GM15510 (cell line): ENCODE data around the gene TRRAP.

Experiments
- POLR2A ChIP-seq: IDR thresholded peaks from 3 replicates; pipeline ENCODE4 v1.6.1; 2011; ENCODE audit warnings: borderline replicate concordance; ENCODE audit not compliant: insufficient read length; ENCODE audit errors: extremely low read depth

TRRAP gene

DNA sequence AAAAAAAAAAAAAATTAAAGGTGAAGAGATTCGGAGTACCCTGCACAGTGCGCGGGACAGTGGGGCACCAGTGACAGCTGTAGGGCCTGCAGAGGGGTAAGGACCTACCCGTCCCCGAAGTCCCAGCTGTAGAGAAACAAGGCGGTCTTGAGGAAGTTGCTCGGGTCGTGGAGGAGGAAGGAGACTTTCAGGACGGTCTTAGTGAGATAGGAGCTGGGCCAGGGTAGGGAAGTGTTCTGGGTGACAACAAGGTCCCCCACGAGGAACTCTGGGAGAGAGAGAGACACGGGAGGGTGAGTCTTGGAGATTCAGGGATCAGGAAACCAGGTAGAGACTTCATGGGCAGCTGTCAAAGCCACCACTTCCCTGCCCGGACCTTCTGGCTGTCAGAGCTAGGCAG lies 18.3 kb upstream of the TRRAP start:
- no peak for TF ChIP-seq POLR2A

GRCh38 chr7:98862203-98862602 lies 16.1 kb upstream of the TRRAP start:
- no peak for TF ChIP-seq POLR2A

GRCh38 chr7:98862716-98863420 lies 15.5 kb upstream of the TRRAP start:
- TF ChIP-seq POLR2A = no peak

GRCh38 chr7:98863601-98864000 lies 14.7 kb upstream of the TRRAP start:
- no peak for TF ChIP-seq POLR2A

- no peak for TF ChIP-seq POLR2A
These were observed 13.4 kb upstream of the TRRAP start for GRCh38 chr7:98864731-98865453.

DNA sequence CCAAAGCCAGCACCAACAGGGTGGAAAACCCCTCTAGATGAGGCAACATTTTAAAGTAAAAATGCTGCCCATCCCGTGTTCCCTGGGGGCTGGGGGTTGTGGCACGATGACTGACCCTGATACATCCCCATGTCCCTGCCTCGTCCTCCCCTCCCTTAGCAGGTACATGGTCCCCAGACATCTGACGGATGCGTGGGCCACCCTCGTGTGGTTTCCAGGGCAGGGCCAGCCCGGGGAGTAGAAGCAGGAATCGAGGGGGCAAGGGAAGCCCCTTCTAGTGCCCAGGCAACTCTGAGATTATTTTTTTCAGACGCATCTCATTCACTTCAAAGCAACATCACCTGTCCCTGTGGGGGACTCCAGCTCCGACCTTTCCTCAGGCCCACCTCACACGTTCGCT lies 12.0 kb upstream of the TRRAP start:
- no peak for TF ChIP-seq POLR2A

DNA sequence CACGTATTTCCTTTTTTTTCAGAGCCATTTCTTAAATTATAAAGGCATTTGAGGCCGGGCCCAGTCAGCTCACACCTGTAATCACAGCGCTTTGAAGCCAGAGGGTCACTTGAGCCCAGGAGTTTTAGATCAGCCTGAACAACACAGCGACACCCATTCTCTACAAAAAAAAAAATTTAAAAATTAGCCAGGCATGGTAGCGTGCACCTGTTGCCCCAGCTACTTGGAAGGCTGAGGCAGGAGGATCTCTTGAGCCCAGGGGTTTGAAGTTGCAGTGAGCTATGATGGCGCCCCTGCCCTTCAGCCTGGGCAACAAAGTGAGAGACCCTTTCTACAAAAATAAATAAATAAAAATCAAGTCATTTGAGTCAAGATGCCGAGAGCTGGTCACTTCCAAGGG lies 11.6 kb upstream of the TRRAP start:
- no peak for TF ChIP-seq POLR2A

GRCh38 chr7:98868450-98868849 lies 9.9 kb upstream of the TRRAP start:
- TF ChIP-seq POLR2A = no peak

DNA sequence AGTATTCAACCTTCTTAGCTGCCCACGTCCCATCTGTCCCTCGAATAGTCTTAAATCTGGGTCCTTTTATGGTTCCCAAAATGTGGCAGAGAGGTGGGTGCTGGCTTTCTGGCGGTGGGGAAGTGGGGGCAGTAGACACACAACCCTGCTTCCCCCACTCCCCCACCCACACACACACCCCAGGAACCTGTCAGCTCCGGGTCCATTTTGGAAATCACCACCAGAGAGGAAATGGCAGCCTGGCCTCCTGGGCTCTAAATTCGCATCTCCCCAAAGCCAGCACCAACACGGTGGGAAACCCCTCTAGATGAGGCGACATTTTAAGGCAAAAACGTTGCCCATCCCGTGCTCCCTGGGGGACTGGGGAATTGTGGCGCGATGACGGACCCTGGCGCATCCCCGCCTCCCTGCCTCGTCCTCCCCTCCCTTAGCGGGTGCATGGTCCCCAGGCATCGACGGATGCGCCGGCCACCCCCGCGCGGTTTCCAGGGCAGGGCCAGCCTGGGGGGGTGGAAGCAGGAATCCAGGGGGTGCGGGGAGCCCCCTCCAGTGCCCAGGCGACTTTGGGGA lies 9.2 kb upstream of the TRRAP start:
- no peak for TF ChIP-seq POLR2A

DNA sequence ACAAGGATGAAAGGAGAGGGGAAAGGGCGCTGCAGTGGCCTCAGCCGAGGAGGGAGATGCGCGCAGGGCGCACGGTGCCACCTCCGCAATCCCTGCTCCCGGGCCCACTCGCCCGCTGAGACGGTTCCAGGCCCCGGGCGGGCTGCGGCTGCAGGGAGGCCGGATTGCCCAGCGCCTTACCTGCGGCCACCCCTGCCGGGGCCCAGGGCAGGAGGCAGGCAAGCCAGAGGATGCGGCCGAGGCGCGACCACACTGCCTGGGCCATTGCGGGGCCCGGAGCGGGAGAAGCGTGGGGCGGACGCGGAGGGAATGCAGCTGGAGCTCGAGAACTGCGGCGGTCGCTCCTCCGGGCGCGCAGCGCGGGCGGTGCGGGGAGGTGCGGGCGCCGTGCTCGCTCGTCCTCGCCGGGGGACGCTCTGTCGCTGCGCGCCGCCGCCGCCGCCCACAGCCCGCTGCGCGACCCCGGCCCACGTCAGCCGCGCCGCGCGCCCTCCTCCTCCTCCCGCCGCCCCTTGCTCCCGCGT lies 8.7 kb upstream of the TRRAP start, which contains the start of gene TMEM130:
TSS of gene TMEM130 (minus strand) at position 418 of the 524 bp plus-strand sequence. CDS start at position 265, 153 bp downstream.
- no peak for TF ChIP-seq POLR2A

- no peak for TF ChIP-seq POLR2A
These were observed 8.1 kb upstream of the TRRAP start for GRCh38 chr7:98870121-98870651.

DNA sequence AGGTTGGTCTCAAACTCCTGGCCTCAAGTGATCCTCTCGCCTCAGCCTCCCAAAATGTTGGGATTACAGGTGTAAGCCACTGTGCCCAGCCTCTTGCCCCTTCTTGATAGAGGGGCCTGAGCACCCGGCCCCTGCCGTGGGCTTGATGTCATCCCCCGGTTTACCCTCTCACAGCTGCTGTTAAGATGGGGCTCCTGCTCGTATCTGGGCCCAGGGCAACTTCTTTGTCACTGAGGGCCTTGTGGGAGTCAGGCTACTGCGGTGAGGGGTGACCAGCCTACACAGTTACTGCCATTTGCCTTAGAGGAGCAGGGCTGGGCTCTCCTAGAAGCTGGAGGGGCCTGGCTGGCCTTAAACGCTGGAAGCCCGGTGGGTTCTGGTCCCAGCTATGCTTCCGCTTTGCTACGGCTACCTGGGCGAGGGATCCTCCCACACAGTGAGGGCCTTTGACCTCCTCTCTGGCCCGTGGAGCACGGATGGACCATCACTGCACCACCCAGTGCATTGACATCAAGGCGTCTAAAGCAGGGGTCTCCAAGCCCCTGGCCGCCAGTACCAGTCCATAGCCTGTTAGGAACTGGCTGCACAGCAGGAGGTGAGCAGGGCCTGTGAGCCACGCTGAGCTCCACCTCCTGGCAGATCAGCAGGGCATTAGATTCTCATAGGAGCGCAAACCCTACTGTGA lies 7.4 kb upstream of the TRRAP start:
- TF ChIP-seq POLR2A = no peak

GRCh38 chr7:98872328-98872924 lies 5.9 kb upstream of the TRRAP start:
- no peak for TF ChIP-seq POLR2A

GRCh38 chr7:98874942-98875341 lies 3.4 kb upstream of the TRRAP start:
- no peak for TF ChIP-seq POLR2A
